ENCODE data around the gene AOC2.
"Not testable (repeated sequence)": the region's sequence is repeated elsewhere in the genome, so short reads cannot be mapped to it uniquely, and the experiment has no call there.

AOC2 gene

GRCh38 chr17:42855048-42855596, 10.7 kb downstream of the AOC2 start:
- DNase-seq = no peak

- not testable (repeated sequence) for DNase-seq
Observed at GRCh38 chr17:42856093-42856492, 11.7 kb downstream of the AOC2 start.

GRCh38 chr17:42856516-42856915, 12.1 kb downstream of the AOC2 start:
- DNase-seq = not testable (repeated sequence)

GRCh38 chr17:42857389-42857788, 13.0 kb downstream of the AOC2 start:
- no peak for DNase-seq

GRCh38 chr17:42865638-42866094, 21.3 kb downstream of the AOC2 start:
- no peak for DNase-seq

GRCh38 chr17:42866216-42866615, 21.8 kb downstream of the AOC2 start:
- DNase-seq = no peak

GRCh38 chr17:42866631-42867575, 22.5 kb downstream of the AOC2 start:
- DNase-seq = no peak

- not testable (repeated sequence) for DNase-seq
Observed at GRCh38 chr17:42867694-42868261, 23.4 kb downstream of the AOC2 start.

GRCh38 chr17:42868338-42868737, 24.0 kb downstream of the AOC2 start:
- DNase-seq = no peak

GRCh38 chr17:42871647-42872046, 27.3 kb downstream of the AOC2 start:
- no peak for DNase-seq

GRCh38 chr17:42872251-42872965, 28.0 kb downstream of the AOC2 start:
- DNase-seq = no peak

GRCh38 chr17:42873315-42873714, 28.9 kb downstream of the AOC2 start:
- DNase-seq = no peak

- DNase-seq = not testable (repeated sequence)
Observed at GRCh38 chr17:42873932-42874695, 29.7 kb downstream of the AOC2 start.

GRCh38 chr17:42877037-42877436, 32.7 kb downstream of the AOC2 start:
- no peak for DNase-seq

GRCh38 chr17:42878123-42878880, 33.9 kb downstream of the AOC2 start:
- no peak for DNase-seq

GRCh38 chr17:42878924-42879595, 34.7 kb downstream of the AOC2 start:
- DNase-seq = no peak

- no peak for DNase-seq
Observed at GRCh38 chr17:42879596-42879985, 35.2 kb downstream of the AOC2 start.

- DNase-seq = no peak
Observed at GRCh38 chr17:42880776-42881310, 36.5 kb downstream of the AOC2 start.

GRCh38 chr17:42881706-42882105, 37.3 kb downstream of the AOC2 start:
- not testable (repeated sequence) for DNase-seq

GRCh38 chr17:42882166-42882565, 37.8 kb downstream of the AOC2 start:
- no peak for DNase-seq
